Measurements from ENCODE around the gene GSTK1.

Gene GSTK1

DNA sequence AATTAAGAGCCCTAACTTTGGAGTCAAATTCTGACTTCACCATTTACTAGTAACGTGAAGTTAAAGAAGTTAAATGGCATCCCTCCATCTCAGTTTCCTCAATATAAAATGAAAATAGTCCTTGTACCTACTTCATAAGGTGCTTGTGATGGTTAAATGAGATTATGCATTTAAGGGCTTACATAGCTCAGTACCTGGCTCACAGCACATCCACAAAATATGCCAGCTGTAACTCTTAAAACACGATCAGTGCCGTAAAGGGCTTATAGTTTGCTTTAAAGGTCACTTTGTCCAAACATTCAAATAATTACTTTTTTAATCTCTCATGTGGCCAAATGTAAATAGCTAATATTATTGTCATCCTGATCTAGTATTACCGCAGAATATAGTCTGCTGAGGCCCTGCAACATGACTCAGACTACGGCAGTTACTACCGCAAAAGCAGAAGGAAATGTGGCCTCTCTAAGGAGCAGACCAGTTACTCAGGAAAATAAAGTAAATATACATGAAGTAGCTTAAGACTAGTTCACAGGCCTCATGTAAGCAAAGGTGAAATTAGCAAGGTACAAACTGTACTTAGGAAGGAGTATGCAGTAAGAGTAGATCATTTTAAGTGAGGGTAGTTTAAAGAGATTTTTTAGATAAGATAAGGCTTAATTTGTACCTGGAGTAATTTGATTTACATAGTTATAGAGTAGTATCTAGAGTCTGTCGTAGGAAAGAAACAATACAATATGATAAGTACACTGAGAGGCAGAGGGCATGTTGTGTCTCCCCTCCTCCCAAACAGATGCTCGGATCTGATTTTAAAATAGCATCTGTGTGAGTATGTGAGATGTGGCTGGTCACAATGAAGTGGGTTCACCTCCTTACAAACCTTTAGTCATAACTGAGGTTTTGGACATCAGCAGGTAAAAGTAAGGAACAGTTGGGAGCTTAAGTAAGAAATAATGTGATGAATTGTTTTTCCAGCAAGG, 38.0 kb downstream of the GSTK1 start:
- DNase-seq (ENCODE audit: low read depth) = peak; percentile 85
- TF ChIP-seq, protein P1, sequence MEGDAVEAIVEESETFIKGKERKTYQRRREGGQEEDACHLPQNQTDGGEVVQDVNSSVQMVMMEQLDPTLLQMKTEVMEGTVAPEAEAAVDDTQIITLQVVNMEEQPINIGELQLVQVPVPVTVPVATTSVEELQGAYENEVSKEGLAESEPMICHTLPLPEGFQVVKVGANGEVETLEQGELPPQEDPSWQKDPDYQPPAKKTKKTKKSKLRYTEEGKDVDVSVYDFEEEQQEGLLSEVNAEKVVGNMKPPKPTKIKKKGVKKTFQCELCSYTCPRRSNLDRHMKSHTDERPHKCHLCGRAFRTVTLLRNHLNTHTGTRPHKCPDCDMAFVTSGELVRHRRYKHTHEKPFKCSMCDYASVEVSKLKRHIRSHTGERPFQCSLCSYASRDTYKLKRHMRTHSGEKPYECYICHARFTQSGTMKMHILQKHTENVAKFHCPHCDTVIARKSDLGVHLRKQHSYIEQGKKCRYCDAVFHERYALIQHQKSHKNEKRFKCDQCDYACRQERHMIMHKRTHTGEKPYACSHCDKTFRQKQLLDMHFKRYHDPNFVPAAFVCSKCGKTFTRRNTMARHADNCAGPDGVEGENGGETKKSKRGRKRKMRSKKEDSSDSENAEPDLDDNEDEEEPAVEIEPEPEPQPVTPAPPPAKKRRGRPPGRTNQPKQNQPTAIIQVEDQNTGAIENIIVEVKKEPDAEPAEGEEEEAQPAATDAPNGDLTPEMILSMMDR (IDR thresholded peaks at IDR 0.05; ENCODE audit: control insufficient read depth, extremely low read depth, insufficient read depth) = no peak
- H3K4me3 ChIP-seq (ENCODE audit: low read depth, low read length) = no peak overlapping the region; the same call in 1 of the 2 replicates

DNA sequence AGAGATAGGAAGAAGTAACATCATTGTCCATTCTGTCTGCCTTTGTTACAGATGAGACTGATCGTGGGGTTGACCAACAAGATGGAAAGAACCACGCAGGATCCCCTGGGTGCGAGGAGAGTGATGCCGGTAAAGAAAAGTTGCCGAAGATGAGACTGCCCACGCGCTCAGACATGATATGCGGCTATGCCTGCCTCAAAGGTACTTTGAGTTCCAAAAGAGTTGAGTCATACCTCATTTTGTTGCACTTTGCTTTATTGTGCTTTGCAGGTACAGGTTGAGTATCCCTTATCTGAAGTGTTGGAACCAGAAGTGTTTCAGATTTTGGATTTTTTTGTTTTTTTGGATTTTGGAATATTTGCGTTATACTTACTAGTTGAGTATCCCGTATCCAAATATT, 40.5 kb downstream of the GSTK1 start:
- TF ChIP-seq, protein P1 (IDR thresholded peaks at IDR 0.05; ENCODE audit: control insufficient read depth, extremely low read depth, insufficient read depth) = no peak
- H3K4me3 ChIP-seq (ENCODE audit: low read depth, low read length) = no peak overlapping the region
- no peak for DNase-seq (ENCODE audit: low read depth)

DNA sequence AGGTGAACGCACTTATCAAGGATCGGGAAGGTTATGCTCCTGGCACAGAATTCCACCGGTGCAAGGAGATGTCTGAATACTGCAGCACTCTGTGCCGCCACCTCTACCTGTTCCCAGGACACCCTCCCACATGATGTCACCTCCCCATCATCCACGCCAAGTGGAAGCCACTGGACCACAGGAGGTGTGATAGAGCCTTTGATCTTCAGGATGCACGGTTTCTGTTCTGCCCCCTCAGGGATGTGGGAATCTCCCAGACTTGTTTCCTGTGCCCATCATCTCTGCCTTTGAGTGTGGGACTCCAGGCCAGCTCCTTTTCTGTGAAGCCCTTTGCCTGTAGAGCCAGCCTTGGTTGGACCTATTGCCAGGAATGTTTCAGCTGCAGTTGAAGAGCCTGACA, 41.7 kb downstream of the GSTK1 start:
- TF ChIP-seq, protein P1 (IDR thresholded peaks at IDR 0.05; ENCODE audit: control insufficient read depth, extremely low read depth, insufficient read depth) = no peak
- no peak overlapping the region for H3K4me3 ChIP-seq (ENCODE audit: low read depth, low read length)
- DNase-seq (ENCODE audit: low read depth) = no peak

DNA sequence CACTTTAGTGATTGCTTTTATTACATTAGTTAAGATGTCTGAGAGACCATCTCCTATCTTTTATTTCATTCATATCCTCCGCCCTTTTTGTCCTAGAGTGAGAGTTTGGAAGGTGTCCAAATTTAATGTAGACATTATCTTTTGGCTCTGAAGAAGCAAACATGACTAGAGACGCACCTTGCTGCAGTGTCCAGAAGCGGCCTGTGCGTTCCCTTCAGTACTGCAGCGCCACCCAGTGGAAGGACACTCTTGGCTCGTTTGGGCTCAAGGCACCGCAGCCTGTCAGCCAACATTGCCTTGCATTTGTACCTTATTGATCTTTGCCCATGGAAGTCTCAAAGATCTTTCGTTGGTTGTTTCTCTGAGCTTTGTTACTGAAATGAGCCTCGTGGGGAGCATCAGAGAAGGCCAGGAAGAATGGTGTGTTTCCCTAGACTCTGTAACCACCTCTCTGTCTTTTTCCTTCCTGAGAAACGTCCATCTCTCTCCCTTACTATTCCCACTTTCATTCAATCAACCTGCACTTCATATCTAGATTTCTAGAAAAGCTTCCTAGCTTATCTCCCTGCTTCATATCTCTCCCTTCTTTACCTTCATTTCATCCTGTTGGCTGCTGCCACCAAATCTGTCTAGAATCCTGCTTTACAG, 42.3 kb downstream of the GSTK1 start:
- TF ChIP-seq, protein P1 (IDR thresholded peaks at IDR 0.05; ENCODE audit: control insufficient read depth, extremely low read depth, insufficient read depth) = peak; percentile 98
- peak; percentile 91 for DNase-seq (ENCODE audit: low read depth)

DNA sequence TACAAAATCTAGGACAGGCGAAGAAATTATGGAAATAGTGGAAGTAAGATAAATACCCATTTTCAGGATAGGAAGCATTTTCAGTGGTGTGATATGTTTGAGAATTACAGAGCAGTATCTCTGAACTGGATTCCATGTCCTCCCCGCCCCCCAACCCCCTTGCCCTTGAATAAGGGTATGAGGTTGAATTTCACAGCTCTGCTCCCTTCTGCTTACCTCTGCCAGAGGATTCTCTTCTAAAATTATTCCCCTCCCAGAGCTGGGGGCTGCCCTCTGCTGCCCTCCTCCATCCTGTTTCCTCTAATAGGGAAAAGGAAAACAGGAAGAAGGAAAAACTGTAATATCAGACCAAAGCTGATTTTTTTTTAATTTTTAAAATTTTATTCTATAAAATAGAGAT, 45.4 kb downstream of the GSTK1 start:
- DNase-seq (ENCODE audit: low read depth) = no peak
- no peak overlapping the region for H3K4me3 ChIP-seq (ENCODE audit: low read depth, low read length)
- TF ChIP-seq, protein P1 (IDR thresholded peaks at IDR 0.05; ENCODE audit: control insufficient read depth, extremely low read depth, insufficient read depth) = no peak

More for the DNA sequence above, 42.3 kb downstream of the GSTK1 start:
- no peak overlapping the region for H3K4me3 ChIP-seq (ENCODE audit: low read depth, low read length)

DNA sequence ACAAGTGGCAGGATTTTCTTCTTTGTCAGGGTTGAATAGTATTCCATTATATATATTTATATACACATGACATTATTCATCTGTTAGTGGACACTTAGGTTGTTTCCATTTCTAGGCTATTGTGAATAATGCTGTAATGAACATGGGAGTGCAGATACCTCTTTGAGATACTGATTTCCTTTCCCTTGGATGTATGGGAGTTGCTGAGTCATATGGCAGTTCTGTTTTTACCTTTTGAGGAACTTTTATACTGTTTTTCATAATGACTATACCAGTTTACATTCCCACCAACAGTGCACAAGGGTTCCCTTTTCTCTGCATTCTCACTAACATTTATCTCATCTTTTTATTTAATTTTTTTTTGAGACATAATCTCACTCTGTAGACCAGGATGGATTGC, 50.9 kb downstream of the GSTK1 start:
- TF ChIP-seq, protein P1 (IDR thresholded peaks at IDR 0.05; ENCODE audit: control insufficient read depth, extremely low read depth, insufficient read depth) = no peak
- DNase-seq (ENCODE audit: low read depth) = no peak
- no peak overlapping the region for H3K4me3 ChIP-seq (ENCODE audit: low read depth, low read length)

Data from LNCaP clone FGC (cell line).